GM13977 (cell line): Measurements from ENCODE around the gene USP4.
"Not testable (repeated sequence)": the region's sequence is repeated elsewhere in the genome, so short reads cannot be mapped to it uniquely, and the experiment has no call there.

Experiments used
- DNase-seq: peaks from one replicate; pipeline ENCODE4 v3.0.0; 2012; ENCODE audit warnings: low spot score
- in situ Hi-C: fragments of 300-500 bp; cut with MboI; formaldehyde crosslinking; loops from one replicate; pipeline ENCODE4 v1.12.0; 2022; ENCODE audit warnings: low sequenced_read_pairs, low pct_unique_long_range_greater_than_20kb, mixed read lengths, inconsistent platforms; ENCODE audit not compliant: unreplicated experiment
- TF ChIP-seq, protein P1 (sequence below): IDR thresholded peaks from 2 replicates; pipeline ENCODE4 v1.5.1; 2012; ENCODE audit warnings: mild to moderate bottlenecking, control low read depth; ENCODE audit not compliant: insufficient read depth; ENCODE audit errors: extremely low read depth, missing control alignments

The USP4 gene

DNA sequence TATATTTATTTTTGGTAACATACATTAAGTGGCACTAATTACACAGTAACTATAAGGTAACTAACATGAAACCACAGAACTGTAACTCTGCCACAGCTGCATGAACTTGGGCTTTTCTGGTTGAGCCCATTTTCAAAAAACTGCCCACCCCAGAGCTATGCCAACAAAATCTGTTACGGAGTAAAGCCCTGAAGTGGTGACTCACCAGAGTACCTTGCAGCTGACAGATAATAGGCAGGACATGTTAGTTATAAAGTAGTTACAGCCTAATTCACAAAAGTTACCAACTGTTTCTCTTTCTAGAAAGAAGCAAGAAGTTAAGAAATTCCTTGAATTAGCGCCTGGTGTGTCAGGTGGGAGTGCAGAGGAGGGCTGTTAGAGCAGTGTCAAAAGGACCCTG lies 19.8 kb upstream of the USP4 start:
- in situ Hi-C loops: no loop called here
- no peak for DNase-seq
- TF ChIP-seq, protein P1, sequence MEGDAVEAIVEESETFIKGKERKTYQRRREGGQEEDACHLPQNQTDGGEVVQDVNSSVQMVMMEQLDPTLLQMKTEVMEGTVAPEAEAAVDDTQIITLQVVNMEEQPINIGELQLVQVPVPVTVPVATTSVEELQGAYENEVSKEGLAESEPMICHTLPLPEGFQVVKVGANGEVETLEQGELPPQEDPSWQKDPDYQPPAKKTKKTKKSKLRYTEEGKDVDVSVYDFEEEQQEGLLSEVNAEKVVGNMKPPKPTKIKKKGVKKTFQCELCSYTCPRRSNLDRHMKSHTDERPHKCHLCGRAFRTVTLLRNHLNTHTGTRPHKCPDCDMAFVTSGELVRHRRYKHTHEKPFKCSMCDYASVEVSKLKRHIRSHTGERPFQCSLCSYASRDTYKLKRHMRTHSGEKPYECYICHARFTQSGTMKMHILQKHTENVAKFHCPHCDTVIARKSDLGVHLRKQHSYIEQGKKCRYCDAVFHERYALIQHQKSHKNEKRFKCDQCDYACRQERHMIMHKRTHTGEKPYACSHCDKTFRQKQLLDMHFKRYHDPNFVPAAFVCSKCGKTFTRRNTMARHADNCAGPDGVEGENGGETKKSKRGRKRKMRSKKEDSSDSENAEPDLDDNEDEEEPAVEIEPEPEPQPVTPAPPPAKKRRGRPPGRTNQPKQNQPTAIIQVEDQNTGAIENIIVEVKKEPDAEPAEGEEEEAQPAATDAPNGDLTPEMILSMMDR: no peak

DNA sequence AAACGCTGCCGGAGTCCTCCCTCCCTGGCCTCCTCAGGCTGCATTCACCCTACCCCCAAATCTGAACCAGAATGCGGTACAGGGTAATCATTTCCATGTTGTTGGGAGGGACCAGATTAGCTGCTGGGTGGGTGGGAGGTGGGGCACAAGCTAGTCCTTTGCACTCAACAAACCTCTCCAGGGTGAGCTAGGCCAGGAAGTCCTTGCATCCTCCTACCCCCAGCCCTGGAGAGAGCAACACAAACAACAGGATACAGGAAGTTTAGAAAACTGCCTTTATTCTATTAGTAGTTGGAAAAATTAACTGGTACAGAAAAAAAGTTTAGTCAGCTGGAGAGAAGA lies 19.0 kb upstream of the USP4 start:
- DNase-seq: peak; percentile 38
- in situ Hi-C loops: no loop called here

DNA sequence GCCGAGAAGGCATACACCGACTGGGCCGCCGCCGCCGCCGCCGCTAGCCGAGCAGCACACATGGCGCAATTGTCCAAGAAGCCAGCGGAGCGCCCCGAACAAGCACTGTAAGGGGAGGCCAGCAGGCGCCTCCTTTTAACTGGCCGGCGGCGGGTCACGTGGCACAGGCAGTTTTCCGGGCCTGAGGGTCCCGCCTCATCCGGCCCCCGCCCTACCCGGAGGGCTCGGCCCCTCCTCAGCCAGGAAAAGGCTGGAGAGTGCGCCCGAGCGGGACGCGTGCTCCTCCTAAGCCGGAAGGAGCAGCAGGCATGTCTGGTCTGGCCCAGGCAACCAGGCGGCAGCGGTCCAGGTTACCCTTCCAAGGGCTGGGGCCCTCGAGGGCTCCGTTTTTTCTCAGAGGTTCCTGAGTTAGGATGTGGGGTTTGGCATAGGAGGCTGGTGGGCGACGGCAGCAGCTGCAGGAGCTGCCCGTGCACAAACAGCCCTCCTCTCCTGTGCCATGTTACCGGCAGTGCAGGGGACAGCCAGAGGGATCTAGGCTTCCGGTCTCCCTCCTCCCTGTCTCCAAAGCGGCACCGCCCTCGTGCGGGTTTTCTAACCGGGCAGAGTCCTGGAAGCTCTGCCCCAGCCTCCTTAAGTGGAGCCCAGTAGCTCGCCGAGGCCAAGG lies 18.5 kb upstream of the USP4 start, which contains the start of gene GPX1:
TSS of gene GPX1 (minus strand) at position 137 of the 667 bp plus-strand sequence. CDS start at position 62, 75 bp downstream.
- in situ Hi-C loops: no loop called here
- DNase-seq: peak; percentile 89
- TF ChIP-seq, protein P1: no peak

More for the DNA sequence above, 19.0 kb upstream of the USP4 start:
- TF ChIP-seq, protein P1: no peak

DNA sequence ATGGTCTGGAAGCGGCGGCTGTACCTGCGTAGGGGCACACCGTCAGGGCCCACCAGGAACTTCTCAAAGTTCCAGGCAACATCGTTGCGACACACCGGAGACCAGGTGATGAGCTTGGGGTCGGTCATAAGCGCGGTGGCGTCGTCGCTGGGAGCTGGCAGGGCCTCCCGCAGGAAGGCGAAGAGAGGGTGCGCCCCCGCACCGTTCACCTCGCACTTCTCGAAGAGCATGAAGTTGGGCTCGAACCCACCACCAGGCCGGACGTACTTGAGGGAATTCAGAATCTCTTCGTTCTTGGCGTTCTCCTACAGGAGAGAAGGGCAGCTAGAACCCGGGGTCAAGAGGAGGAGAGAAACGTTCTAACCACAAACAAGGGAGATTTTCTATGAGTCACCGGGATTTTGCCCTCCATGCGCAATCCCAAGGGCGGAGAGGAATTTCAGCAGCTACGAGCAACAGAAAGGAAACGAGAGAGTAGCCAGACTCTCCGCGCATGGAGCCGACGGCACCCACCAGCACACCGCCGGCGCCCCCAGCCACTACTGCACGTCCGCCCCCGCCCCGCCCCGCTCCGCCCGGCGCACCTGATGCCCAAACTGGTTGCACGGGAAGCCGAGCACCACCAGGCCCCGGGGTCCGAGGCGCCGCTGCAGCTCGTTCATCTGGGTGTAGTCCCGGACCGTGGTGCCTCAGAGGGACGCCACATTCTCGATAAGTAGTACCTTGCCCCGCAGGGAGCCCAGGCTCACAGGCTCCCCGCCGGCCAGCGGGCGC lies 17.8 kb upstream of the USP4 start:
- in situ Hi-C loops, DNase-seq: not testable (repeated sequence)

DNA sequence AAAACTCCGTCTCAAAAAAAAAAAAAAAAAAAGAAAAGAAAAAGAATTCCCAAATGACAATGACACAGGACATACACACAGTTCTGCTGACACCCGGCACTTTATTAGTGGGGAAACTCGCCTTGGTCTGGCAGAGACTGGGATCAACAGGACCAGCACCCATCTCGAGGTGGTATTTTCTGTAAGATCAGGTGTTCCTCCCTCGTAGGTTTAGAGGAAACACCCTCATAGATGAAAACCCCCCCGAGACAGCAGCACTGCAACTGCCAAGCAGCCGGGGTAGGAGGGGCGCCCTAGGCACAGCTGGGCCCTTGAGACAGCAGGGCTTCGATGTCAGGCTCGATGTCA lies 17.2 kb upstream of the USP4 start:
- DNase-seq, in situ Hi-C loops: not testable (repeated sequence)

DNA sequence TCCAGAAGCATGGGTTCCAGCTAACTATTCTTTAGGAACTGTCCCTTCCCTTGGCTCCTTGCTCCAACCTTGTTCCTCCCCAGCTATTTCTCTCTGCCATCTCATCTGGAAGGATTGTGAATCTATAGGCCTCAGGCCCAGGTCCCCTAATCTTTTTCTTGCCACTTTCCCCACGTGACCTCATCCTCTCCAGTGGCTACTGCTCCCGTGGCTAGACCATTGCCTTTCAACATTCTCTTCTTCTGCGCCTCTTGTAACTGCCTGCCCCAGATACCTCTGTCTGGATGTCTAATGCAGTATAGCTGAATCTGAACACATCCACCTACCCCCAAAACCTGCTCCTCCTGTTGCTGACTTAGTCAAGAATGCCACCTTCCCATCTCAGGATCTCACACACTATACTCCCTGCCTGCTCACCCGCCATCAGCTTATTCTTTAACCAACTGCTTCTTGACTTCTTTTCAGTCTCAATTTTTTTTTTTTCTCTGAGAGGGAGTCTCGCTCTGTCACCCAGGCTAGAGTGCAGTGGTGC lies 13.1 kb upstream of the USP4 start:
- no peak for DNase-seq
- in situ Hi-C loops: no loop called here
- TF ChIP-seq, protein P1: no peak

DNA sequence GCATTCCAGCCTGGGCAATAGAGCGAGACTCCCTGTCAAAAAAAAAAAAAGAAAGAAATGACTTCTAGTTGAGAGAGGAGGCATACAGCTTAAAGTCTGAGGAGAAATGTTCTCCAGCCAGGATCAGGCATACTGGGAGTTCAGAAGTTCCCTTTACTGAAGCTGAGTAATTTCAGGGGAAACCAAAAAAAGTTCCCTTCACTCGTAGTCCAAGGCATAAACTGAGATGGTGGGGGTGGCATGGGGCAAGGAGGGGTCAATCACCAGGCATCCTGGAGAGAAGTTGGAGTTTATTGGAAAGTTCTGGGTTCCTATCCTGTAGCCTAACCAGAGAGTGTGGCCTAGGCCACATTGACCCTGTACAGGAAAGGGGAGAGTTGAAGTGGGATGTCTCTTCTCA lies 12.4 kb upstream of the USP4 start:
- in situ Hi-C loops: no loop called here
- TF ChIP-seq, protein P1: no peak
- no peak for DNase-seq
